ENCODE data around the gene GSK3A.

The GSK3A gene

DNA sequence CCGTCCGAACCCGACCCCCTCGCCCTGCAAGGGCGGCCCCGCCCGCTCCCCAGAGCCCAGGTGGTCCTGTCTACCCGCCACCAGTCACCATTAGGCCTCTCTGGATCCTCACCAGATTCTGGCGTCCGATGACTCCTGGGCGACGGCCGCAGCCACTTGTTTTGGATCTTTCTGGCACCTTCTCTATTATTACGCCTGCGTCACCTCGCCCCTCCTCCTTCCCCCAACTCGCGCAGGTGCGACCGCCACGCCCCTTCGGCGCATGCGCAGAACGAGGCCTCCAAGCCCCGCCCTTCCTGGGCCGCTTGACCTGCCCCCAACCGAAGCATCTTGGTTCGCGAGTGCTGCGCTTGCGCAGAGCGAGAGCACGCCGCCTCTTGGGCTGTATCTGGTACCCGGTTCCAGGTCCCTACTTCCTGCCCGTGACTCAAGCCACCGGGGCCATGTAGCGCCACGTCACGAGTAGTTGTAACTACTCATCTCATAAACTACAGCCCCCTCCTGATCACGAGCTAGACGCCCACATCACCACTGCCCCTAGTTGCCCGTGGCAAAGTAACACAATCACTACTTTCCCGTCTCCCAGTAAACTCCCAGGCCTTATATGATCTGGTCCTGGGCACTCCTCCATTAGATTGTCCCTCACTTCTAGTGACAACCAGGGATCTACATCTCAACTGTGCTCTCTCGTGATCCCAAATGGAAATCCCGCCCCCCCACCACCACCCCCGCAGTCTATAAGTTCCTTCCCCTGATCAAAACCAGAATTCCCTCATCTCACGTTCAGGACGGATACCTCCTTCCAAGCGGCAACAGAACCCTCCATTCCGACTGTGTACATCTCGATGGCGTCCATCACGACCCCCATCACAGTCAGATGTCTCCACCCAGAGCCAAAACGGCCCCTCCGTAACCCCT lies 24.6 kb downstream of the GSK3A start, which contains the start of gene DEDD2:
TSS of gene DEDD2 (minus strand) at position 158 of the 918 bp plus-strand sequence. CDS start 670 bp downstream, outside the sequence.
- no peak for TF ChIP-seq GATA2 (IDR thresholded peaks at IDR 0.05; ENCODE audit: low read depth, low read length)
- TF ChIP-seq GATA3 (IDR thresholded peaks at IDR 0.05; ENCODE audit: low read depth, low read length): no peak

- TF ChIP-seq GATA3 (IDR thresholded peaks at IDR 0.05; ENCODE audit: low read depth, low read length) (no peak), GATA2 (IDR thresholded peaks at IDR 0.05; ENCODE audit: low read depth, low read length) (no peak)
Measured at GRCh38 chr19:42216653-42217519, 25.5 kb downstream of the GSK3A start.

- no peak for TF ChIP-seq GATA2 (IDR thresholded peaks at IDR 0.05; ENCODE audit: low read depth, low read length)
- no peak for TF ChIP-seq GATA3 (IDR thresholded peaks at IDR 0.05; ENCODE audit: low read depth, low read length)
Measured at GRCh38 chr19:42214810-42215485, 27.5 kb downstream of the GSK3A start.

DNA sequence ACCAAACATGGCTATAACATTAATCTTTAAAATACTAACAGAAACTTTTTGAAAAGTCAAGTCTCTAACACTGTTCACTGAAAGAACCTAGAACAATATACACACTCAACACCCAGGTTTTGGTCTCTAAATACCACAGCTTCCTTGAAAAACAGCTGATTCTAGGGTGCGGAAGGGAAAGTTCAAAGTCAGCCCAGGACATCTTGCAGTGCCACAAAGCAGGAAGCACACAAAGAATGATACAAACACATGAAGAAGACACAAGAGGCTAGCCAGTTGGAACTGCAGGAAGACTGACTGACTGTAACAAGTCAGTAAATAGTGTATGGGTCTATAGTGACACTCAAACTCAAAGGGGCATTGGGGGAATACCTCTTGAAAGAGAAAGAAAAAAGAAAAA lies 29.5 kb downstream of the GSK3A start:
- no peak for TF ChIP-seq GATA2 (IDR thresholded peaks at IDR 0.05; ENCODE audit: low read depth, low read length)
- TF ChIP-seq GATA3 (IDR thresholded peaks at IDR 0.05; ENCODE audit: low read depth, low read length): no peak

DNA sequence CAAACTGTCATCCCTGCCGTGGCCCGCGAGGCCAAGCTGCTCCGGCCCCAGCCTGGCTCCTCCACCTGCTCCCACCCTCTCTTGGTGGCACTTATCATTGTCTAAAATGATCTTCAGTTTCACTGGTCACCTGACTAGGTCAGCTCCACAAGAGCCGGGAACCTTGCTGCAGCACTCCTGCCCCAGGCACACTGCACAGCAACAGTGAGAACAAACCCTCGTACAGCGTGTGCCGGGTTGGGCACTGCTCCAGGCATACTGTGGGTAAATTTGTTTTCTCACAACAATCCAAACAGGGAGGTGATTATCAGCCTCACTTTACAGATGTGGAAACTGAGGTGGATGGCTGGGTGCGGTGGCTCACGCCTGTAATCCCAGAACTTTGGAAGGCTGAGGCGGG lies 33.8 kb downstream of the GSK3A start:
- no peak for TF ChIP-seq GATA2 (IDR thresholded peaks at IDR 0.05; ENCODE audit: low read depth, low read length)
- no peak for TF ChIP-seq GATA3 (IDR thresholded peaks at IDR 0.05; ENCODE audit: low read depth, low read length)

- TF ChIP-seq GATA2 (IDR thresholded peaks at IDR 0.05; ENCODE audit: low read depth, low read length): no peak
- TF ChIP-seq GATA3 (IDR thresholded peaks at IDR 0.05; ENCODE audit: low read depth, low read length): no peak
Measured at GRCh38 chr19:42207767-42208271, 34.6 kb downstream of the GSK3A start.

DNA sequence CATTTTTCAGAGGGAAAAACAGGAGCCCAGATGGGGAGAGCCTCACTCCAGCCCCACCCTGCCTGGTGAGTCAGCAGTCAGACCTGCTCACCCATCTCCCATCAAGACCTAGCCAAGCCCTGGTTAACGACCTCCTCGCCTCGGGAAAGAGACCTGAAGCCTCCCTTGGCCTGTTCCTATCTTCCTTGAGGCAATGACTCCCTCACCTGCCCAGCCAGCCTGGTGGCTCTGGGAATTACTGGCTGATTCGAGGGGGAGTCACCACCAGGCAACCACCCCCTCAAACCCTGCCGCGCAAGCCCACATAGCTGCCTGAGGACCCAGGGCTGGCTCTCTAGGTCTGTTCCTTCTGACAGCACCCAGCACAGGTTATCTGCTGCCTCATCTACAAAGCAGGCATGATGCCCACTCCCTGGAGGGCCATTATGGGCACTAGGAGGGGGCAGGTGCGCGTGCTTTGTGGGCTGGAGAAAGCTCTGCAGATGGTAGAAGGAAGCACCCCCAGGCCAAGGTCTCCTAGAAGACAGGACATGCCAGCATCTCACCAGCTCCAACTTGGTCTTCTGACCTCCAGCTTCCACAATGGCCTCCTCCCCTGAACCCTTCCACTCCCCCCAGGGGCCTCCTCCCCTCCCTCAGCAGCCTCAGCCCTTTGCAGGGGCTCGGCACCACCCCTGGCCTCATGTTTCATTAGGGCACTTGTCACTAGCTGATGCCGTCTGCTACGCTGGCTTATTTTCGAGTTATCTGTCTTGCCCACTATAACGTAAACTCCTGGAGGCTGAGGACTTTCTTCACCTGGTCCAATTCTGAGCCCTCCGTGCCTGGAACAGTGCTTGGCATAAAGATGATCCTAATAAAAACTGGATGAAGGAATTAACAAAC lies 35.3 kb downstream of the GSK3A start:
- no peak for TF ChIP-seq GATA2 (IDR thresholded peaks at IDR 0.05; ENCODE audit: low read depth, low read length)
- TF ChIP-seq GATA3 (IDR thresholded peaks at IDR 0.05; ENCODE audit: low read depth, low read length): no peak

GRCh38 chr19:42204664-42205063 lies 37.7 kb downstream of the GSK3A start:
- TF ChIP-seq GATA2 (IDR thresholded peaks at IDR 0.05; ENCODE audit: low read depth, low read length) (no peak), GATA3 (IDR thresholded peaks at IDR 0.05; ENCODE audit: low read depth, low read length) (no peak)

DNA sequence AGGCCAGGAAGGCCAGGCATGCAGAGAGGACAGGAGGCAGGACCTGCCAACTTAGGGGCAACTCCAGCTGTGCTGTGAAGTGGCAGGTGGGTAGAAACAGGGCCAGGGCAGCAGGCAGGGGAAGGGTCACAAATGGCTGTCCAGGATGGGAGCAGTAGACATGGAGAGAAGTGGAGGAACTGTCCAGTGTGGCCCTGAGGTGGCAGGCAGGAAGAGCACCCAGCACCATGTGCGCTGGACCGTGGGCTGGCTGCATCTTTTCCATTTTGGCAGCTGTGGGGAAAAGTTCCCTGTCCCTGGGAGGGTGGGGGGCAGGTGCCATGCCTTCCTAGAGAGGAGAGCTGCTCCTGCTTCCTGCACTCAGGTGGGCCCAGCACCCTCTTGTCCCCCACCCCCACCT lies 38.7 kb downstream of the GSK3A start:
- TF ChIP-seq GATA2 (IDR thresholded peaks at IDR 0.05; ENCODE audit: low read depth, low read length): no peak
- TF ChIP-seq GATA3 (IDR thresholded peaks at IDR 0.05; ENCODE audit: low read depth, low read length): no peak

DNA sequence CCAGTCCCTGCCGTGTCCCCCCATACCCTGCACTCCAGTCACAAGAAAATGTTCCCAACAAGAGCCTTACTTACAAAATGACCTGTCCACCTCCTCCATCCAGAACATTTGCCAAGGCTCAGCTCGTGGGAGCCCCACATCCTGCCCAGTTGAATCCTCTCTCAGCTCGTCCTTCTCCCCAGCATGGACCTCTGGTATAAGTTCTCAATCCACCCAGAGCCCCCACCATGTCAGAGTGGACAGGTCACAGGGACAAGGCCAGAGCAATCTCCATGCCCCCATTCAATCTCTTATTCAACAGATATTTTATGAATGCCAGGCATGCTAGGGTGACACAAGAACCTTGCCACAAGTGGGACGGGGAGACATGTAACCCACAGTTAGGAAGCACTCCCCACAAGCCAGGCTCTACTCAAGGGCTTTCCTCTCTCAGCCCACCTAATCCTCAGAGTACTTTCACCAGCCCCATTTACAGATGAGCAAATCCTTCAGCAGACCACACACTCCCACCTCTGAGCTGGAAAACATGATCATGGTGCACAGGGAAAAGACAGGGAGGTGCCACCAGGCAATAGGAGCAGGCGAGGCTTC lies 40.0 kb downstream of the GSK3A start:
- TF ChIP-seq GATA2 (IDR thresholded peaks at IDR 0.05; ENCODE audit: low read depth, low read length): no peak
- no peak for TF ChIP-seq GATA3 (IDR thresholded peaks at IDR 0.05; ENCODE audit: low read depth, low read length)

GRCh38 chr19:42201489-42202289 lies 40.7 kb downstream of the GSK3A start:
- TF ChIP-seq GATA2 (IDR thresholded peaks at IDR 0.05; ENCODE audit: low read depth, low read length) (no peak), GATA3 (IDR thresholded peaks at IDR 0.05; ENCODE audit: low read depth, low read length) (no peak)

All from SH-SY5Y (cell line).